CD4-positive, alpha-beta T cell treated with Interferon alpha-2 for 1 hour (primary cell): Measurements from ENCODE around the gene FRS3.

Experiments used
- DNase-seq, 2 donors: peaks; one replicate each; pipeline ENCODE4 v3.0.0-alpha.2; 2020 to 2022

Gene FRS3

GRCh38 chr6:41740366-41741162 lies 39.1 kb downstream of the FRS3 start:
- no peak for DNase-seq

GRCh38 chr6:41739041-41739440 lies 40.7 kb downstream of the FRS3 start:
- DNase-seq = no peak

- no peak for DNase-seq
Measured at GRCh38 chr6:41737591-41738130, 42.0 kb downstream of the FRS3 start.

GRCh38 chr6:41736800-41737555 lies 42.7 kb downstream of the FRS3 start:
- no peak for DNase-seq

- DNase-seq = no peak
Measured at GRCh38 chr6:41736186-41736733, 43.4 kb downstream of the FRS3 start.

GRCh38 chr6:41735427-41736185 lies 44.1 kb downstream of the FRS3 start, which contains the start of gene TFEB:
TSS of gene TFEB (minus strand) at chr6:41735608. CDS start at chr6:41691213, 44,395 bp downstream.
- peak; percentile 90 to 95 for DNase-seq

DNA sequence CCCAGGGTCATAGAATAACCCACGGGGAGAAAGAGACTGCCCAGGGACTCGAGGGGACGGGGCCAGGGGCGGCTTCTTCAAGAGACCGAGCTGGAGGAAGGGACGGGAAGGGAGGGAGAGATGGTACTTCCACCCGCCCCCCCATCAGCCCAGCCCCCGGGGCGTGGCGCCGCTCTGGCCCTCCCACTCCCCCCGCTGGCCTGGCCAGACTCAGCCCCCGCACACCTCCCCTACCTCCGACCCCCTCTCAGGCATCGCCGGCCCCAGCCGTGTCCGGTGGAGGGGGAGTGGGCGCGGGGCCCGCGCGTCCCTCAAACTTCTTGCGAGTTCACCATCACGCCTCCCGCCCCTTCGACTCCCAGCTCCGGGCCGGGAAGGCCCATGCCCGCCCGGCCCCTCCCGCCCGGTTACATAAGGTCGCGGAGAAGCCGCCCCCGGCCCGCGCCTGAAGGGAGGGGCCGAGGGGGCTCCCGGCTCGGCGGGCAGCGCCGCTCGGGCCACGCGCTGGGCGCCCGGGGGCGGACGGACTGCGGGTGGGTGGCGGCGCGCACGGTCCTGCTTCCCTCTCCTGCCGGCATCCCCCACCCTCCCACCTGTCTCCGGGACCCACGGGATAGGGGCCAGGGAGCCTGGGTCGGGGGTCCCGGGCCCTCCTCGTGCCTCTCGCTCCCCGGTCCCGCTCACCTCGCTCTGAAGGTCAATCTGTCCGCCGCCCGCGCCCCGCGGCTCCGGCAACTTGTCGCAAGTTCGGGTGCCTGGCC lies 44.9 kb downstream of the FRS3 start:
- peak; percentile 68 to 77 for DNase-seq

DNA sequence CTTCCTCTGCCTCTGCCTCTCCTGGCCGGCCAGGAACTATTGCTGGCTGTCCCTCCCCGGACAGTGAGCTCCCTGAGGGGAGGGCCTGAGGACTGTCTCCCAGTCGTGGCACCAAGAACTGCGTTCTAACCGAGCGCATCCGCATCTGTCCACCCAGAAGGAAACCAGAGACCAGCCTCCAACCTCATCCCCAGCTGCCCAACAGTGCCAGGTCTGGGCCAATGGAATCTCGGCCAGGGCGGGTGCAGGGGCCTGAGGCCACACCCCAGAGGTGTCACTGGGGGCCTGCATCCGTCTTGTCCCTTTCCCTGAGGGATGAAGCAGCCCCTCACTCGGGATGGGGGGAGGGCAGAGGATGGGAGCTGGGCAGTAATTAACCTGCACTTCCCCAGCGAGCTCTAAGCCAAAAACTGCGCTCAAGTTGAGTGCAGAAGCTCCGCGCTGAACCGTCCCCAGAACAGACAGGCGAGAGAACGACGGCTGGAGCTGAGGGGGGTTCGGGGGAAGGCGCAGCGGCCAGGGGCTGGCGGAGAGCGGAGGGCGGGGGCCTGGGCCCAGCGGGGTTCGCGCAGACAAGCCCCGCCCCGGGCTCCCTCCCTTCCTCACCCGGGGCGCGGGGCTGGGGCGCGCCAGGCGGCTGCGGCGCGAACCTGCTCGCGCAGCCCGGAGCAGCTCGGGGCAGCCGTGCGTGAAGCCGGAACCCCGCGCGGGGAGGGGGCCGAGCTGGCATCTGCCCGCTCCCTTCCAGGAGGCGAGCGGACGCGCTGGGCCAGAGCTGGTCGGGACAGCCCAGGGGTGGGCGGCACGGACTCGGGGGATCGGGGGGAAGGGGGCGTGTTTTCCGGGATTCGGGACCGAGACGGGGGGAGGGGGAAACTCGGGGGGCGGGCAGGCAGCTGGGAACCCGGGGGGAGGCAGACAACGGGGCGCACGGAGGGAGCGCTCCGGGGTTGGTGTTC lies 45.7 kb downstream of the FRS3 start:
- peak; percentile 75 to 79 for DNase-seq

- DNase-seq = no peak
Measured at GRCh38 chr6:41733360-41733706, 46.4 kb downstream of the FRS3 start.

- DNase-seq = peak; percentile 62 to 79
Measured at GRCh38 chr6:41732591-41733359, 46.9 kb downstream of the FRS3 start.

DNA sequence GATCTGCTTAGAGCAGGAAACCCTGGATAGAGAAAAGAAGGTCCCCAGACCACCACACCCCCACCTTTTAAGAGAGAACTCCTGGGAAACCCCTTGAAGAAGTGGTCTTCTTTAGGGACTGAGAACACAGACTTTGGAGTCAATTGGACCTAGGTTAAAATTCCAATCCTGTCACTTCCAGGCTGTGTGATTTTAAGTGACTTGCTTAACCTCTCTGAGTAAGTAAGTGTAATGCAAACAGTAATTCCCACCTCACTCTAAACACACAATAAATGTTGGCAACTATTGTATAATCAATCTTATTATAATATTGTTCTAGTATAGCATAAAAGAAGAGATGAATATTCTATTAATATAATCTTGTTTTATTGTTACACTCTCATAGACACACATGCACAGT lies 47.6 kb downstream of the FRS3 start:
- DNase-seq = no peak

GRCh38 chr6:41731561-41732086 lies 48.1 kb downstream of the FRS3 start:
- DNase-seq = no peak

DNA sequence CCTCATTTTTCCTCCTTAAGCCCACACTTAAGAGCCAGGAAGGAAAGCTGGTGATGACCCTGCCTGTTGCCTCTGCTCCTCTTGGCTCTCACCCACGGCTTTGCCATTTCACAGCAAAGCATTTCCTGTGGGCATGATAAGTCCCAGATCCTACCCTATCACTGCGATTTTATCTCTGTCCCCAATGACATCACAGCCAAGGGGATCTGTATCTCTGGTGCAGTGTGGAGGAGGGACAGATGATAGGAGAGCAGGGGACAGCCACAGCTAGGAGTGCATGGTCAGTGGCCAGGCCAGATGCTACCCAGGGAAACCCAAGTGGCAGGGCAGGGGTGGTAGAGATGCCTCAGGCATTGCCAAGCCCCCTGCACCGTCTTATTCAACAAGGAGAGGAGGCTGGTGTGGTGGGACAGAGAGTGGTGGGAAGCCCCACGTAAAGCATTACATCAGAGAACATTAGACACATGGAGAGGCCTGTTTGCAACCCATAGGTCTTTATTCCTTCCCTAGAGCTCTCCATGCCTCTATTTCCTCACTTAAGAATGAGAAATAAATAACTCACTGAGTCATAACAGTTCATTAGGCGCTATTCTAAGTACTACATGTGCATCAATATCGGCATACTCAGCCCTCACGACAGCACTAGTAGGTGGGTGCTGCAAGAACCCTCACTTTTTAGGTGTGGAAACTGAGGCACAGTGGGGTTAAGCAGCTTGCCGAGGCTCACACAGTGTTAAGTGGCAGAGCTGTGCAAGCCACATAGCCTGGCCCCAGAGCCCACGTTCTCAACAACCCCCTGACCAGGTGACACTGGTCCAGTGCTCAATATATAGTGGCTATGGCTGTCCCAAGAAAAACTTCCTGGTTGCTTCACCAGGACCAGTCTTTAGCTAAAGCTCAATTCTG lies 48.9 kb downstream of the FRS3 start:
- no peak for DNase-seq

GRCh38 chr6:41729624-41730023 lies 50.1 kb downstream of the FRS3 start:
- no peak for DNase-seq

DNA sequence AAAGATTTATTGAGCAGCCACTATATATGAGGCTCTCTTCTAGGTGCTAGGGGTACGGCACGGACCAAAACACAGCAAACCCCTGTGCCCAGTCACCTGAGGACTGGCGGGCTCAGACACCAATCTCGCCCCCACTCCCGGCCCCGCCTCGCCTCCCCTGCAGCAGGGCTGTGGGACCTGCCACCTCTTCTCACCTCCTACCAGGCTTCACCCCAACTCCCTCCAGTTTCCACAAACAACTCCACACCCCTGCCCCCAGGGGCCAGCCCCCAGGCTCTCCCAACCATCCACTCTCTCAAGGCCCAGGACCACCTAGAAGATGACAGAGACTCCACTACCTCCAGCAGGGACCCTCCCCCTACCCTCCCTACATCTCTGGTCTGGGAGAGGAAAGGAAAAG lies 50.7 kb downstream of the FRS3 start:
- no peak for DNase-seq

GRCh38 chr6:41728073-41728936 lies 51.4 kb downstream of the FRS3 start:
- DNase-seq = no peak

DNA sequence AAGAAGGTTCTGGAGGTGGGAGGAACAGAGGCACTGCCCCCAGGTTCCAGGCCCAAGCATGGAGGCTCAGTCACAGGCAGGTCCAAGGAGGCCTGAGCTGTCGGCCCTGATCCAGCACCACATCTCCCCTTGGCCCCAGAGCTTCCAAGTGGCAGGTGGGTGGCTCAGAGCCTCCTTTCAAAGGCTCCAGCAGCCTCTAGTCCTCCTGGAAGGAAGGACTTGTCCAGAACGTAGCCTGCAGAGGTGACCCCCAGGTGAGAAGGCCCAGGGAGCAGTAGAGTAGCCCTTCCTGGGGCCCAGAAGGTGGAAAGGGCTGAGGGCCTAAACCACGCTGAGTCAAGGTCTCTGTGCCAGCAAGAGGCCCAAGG lies 52.0 kb downstream of the FRS3 start:
- no peak for DNase-seq

GRCh38 chr6:41726876-41727275 lies 52.8 kb downstream of the FRS3 start:
- DNase-seq = peak in 1 of 2 donors; percentile 25
